ENCODE data around the gene TOPORS.
"Not testable (repeated sequence)": the region's sequence is repeated elsewhere in the genome, so short reads cannot be mapped to it uniquely, and the experiment has no call there.

TOPORS gene

DNA sequence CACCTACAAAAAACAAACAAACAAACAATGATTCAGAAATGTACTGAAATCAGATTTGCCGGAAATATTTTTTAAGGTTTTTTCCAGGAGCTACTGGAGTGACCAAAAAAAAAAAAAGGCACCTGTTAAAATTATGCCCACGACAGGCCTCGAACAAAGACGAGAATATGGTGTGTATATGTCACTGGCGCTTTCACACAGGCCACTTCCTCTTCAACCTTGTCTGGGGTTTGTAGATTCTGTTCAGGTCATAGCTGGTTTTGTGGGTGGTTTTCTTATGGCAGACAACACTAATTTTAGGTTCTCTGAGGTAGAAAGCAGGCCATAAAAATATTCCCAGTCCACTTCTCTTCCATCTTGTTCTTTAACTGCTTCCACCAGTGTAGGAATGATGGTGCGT lies 13.6 kb upstream of the TOPORS start:
- DNase-seq (ENCODE audit: low spot score) = no peak

DNA sequence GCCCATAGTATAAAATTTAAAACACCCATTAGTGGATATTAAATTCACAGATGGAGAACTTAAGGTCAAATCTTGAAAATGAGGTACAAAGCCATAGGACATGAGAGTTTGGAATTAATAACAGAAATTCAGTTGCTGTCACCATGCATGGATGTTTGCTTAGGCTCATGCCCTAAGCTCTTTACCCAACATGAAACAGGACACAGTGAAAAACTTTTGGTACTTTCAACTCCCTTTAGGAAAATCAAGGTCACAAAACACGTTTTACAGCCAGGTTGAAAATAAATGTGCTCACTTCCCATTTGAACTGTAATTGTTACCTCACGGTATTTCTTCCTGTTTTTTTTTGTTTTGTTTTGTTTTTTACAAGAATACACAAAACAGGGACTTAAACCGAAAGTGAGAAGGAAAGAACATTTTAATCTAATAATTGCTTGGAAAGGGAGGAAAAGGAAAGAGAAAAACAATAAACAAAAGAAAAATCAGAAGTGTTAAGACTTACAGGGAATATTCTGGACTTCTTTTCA lies 6.1 kb upstream of the TOPORS start:
- DNase-seq (ENCODE audit: low spot score) = no peak

DNA sequence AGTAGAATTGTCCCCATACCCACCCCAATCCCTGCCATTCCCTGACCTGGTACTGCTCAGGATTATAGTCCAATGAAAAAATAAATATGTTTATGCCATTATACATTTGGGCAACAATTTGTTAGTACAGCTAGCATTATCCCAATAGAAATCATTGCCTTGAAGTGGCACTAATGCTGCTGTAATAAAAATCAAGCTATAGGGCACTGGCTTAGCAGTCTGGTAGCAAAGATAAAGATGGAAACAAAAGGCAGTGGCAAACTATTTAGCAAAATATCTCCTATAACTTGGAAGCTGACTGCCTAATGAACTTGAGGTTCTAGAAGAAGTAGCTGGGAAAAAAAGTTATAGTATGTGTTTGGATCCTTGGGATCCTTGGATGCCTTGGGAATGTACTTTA lies 2.2 kb upstream of the TOPORS start:
- DNase-seq (ENCODE audit: low spot score) = no peak

DNA sequence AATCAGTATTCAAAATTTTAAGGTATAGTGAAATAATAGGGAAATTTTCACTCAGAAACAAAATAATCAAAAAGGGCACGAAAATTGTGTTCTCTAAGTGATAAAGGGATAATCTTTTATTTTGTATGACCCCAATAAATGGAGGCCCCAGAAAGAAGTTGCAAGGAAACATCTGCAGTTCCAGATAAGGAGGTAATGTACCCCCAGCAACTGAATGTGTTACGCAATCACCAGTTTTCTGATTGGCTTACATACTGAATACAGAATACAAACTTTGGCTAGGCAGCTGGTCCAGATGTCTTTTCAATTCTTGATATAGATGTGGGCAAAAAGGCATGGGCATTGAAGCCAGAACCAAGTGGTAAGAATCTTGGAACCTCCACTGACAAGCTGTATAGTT lies 1.7 kb upstream of the TOPORS start:
- peak; percentile 94 for DNase-seq (ENCODE audit: low spot score)

DNA sequence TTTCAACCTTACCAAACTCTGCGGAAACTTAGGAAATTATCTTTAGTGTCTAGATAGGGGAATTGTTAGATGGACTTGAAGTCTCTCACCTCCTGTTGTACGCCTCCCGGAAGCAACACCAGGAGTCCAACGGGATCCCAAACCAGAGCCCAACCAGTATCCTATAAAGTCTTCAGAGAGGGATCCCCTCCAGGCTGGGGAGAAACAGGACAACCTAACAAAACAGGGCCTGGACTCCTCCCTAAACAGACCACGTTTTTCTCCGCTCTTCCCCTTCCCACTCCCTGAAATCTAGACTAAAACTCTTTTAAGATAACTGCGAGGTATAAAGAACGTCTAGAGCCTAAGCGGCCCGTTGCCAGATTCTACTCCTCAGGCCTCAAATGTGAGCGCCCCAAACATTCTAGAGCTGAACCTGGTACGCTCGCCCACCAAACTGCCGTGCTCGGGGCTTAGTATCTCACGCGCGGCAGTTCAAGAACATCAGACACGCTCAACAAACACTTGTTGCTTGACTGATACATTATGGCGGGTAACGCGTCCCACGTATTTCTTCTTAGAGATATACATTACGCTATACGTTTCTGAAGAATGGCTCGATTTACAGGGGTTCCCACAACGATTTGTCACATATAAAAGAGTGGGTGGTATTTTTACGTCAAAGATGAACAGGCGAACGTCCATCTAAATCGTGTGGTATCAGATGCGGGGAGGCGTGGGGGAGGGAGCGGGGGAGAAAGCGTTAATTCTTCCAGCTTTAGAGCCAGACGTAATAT lies 922 bp downstream of the TOPORS start:
- DNase-seq (ENCODE audit: low spot score) = peak; percentile 57

DNA sequence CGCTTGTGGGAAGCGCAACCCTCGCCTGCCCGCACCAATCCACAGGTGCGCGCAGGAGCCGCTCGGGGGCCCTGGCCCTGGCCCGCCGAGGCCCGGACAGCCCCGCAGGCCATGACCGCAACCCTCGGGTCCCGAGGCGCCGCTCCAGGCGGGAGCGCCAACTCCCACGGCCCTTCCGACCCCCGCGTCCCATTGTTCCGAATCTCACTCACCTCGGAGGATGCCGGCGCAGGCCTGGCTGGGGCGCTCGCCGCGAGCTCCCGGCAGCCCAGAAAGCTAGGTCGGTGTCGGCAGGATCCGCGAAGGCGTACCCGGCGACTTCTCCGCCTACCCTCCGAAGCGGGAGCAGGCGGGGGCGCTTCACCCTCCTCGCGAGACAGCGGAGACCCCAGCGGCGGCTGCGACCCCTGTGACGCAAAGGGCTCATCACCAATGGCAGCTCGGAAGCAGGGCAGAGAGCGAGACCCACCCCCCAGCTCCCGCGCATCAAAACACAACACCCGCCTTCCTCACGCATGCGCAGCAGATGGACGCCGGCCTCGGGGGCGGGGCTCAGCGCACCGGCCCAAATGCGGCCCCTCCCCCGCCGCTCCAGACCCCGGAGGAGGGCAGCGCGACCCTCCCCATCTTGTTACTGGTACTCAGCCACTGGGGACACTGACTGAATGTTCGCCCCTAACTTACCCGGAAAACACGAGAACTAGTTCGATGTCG lies 1.7 kb downstream of the TOPORS start:
- peak; percentile 88 for DNase-seq (ENCODE audit: low spot score)

DNA sequence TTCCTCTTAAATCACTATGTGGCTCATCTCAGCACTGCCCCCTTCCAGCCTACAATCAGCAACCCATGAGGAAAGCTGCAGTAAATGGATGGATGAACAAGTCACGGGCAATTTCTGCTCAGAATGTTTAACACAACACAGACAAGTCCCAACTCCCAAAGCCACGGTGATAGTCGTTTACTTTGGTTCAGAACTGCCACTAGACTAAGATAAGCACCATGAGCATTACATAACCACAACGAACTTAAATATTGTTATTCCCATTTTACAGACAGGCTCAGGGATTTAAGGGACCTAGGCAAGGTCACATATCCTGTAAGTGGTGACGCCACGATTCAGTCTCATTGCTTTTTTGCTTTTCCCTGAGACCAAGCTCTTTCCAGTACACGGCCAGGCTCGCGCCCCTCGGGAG lies 2.2 kb downstream of the TOPORS start:
- DNase-seq (ENCODE audit: low spot score) = peak; percentile 32

DNA sequence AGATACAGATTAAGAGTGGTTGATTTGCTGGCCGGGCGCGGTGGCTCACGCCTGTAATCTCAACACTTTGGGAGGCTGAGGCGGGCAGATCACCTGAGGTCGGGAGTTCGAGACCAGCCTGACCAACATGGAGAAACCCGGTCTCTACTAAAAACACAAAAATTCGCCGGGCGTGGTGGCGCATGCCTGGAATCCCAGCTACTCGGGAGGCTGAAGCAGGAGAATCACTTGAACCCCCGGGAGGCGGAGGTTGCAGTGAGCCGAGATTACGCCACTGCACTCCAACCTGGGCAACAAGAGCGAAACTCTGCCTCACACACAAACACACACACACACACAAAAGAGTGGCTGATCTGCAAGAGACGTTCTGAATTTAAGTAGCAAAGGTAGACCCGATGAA lies 4.2 kb downstream of the TOPORS start:
- not testable (repeated sequence) for DNase-seq (ENCODE audit: low spot score)

DNA sequence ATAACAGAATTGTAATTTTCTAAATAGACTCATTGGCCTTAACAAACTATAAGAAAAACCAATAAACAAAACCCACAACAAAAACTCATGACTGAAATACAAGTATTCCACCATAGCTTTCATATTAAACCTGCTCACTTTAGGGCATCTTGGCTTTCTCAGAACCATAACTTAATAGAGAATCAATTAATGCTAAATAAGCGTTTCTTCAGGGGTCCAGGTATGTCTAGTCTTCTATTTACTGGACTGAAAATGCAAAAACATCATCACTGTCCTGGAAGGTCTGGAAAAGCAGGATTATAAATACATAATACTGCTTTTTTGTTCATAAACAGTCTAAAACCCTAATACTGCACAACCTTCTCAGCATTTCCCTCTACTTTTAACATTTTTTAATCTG lies 6.5 kb downstream of the TOPORS start:
- no peak for DNase-seq (ENCODE audit: low spot score)

DNA sequence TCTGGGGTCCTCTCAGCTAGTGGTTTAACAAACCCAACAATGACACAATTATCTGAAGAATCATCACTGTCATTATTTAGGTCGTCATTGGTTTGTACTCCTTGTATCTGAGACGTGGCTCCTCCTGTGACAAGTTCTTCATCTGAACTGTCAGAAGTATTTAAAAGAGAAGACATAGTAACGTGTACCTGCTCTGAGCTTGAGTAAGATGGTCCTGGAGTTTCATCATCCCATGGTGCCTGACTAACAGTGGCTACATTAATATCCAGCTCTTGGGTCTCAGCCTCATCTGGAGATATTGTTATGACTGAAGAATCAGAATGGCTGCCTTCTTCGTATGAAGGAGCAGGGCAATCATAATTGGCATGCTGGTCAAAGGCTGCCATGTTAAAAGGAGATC lies 9.3 kb downstream of the TOPORS start:
- DNase-seq (ENCODE audit: low spot score) = no peak

DNA sequence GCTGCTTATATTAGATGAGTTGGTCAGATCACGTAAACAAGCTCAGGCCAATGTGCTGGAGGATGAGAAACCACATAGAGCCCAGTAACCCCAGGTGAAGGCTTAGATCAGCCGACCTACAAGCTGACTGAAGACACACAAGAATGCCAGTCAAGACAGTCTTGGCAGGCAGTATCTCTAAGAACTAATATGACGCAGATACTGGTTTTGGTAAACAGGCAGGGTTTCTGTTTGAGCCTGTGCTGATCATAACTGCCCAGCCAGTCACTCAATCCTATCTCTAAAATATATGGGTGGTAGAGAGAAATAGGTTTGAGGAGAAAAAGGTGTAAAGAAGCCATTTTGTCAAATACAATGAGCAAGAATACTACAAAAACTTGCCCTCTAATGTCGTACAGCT lies 18.6 kb downstream of the TOPORS start:
- no peak for DNase-seq (ENCODE audit: low spot score)

DNA sequence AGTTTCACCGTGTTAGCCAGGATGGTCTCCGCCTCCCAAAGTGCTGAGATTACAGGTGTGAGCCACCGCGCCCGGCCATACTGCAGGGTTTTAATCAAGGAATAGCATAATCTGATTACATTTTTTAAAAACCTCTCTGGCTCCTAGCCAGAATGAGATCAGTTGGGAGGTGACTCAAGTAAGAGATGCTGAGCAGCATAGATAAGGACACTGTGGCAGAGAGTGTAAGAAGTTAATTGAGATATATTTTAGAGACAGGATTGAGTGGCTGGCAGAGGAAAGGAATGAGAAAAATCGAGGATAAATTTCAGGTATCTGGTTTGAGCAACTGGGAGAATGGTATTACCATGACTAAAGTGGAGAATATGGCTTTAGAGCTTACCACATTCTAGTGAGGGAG lies 19.1 kb downstream of the TOPORS start:
- peak; percentile 81 for DNase-seq (ENCODE audit: low spot score)

DNA sequence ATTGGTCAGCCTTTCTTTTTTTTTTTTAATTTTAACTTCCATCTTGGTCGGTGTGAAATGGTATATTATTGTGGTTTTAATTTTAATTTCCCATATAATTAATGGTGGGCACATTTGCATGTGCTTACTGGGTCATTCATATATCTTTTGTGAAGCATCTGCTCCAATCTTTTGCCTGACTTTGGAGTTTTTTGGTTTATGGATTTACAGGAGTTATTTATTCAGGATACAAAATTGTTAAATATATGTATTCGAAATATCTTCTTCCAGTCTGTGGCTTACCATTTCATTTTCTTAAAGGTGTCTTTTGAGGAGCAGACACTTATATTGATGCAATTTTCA lies 25.7 kb downstream of the TOPORS start:
- DNase-seq (ENCODE audit: low spot score) = no peak

DNA sequence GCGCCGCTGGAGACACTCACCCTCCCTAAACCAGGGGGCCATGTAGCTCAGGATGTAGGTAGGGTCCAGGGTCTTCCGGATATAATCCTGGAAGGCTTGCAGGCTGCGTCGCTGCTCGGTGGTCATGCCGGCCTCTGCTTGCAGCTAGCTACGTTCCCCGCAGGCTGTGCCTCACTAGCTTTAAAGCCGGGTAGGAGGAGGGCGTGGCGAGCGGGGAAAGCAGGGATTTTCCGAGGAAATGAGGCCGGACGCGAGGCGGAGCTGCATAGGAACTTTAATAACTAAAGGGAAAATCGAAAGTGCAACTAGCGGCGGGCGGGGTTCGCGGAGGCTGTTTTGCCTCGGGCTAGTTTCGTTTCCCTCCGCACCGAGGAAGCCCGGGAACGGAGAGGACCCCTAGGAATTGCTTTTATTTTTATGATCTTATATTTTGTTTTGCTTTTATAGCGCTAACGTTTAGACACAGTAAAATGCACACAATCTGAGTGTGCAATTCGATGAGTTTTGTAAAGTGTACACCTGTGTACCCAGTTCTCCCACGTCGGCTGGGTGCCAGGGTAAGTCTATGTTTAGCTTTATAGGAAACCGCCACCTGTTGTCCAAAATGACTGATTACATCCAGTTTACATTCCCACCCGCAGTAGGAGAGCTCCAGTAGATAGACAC lies 26.2 kb downstream of the TOPORS start, which contains the start of gene RIGI:
Gene RIGI, minus strand, starts transcription at position 156 of the 666 bp plus-strand sequence. Its CDS starts 30 bp downstream, at position 126.
- DNase-seq (ENCODE audit: low spot score) = peak; percentile 82

DNA sequence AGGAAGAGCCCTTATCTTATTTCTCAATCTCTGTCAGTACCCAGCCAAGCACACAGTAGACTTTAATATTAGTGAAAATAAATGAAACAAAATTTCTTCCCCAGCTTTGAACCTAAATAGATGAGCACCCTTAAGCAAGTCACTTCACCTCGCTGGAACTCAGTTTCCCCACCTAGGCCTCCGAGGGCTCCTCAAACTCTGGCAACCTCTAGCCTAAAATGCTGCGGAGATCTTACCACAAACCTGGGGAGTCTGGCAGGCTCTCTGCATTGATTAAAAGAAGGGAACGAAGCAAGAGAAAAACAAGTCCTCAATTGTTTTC lies 26.7 kb downstream of the TOPORS start:
- peak; percentile 21 for DNase-seq (ENCODE audit: low spot score)

DNA sequence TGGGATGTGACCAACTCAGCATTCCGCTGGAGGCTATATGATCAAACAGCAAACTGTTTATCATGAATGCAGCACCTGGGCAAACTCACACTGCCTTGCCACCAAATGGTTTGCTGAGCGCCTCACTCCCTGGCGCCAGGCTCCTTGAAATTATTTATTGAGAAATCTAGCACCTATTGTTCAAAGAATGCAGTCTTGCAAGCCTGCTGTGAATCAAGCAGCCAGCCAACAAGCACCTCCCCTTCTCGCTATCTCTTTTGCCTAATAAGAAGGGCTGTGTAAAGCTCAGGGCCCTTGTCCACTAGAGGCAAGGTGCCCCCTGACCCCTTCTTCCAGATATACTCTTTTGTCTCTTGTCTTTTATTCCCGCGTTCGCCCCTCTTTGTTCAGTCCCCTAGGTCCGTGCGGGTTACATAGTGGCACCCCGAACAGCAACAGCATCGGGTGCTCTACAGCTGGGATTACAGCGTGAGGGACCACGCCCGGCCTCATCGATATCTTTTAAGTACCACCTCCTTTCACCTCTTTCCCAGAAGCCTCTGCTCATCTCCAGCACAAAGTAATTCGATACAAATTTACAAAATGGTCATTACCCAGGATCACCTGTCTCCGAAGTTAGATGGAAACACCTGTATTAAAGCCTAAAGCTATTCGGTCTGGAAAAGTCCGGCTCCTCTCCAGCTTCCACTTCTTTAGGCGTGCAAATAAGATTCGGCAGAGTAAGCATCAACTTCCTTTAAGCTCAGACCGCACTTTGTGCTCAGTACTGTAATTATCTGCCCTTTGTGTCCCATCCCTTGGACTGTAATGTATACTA lies 27.3 kb downstream of the TOPORS start:
- peak; percentile 34 for DNase-seq (ENCODE audit: low spot score)

DNA sequence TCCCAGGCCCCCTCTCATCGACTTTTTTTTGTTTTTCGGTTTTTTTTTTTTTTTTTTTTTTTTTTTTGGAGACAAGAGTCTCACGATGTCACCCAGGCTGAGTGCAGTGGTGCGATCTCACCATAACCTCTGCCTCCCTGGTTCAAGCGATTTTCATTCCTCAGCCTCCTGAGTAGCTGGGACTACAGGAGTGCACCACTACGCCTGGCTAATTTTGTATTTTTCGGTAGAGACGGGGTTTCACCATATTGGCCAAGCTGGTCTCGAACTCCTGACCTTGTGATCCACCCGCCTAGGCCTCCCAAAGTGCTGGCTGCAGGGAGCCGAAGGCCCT lies 27.9 kb downstream of the TOPORS start:
- not testable (repeated sequence) for DNase-seq (ENCODE audit: low spot score)

DNA sequence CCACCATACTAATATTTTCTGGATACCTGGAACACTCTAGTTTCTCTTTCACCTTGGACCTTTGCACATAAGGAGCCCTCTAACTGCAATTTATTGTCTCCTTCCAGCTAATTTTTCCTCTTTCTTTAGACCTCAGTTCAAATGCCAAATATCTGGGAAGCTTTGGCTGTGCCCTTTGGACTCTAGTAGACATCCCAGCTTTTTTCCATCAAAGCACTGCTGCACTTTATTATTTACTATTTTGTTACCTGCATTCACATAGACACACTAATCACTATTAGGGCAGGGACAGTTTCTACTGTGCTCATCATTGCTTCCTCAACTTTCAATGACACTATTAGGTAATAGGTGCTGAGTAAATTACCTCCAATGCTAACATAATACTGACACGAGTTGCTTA lies 28.5 kb downstream of the TOPORS start:
- no peak for DNase-seq (ENCODE audit: low spot score)

DNA sequence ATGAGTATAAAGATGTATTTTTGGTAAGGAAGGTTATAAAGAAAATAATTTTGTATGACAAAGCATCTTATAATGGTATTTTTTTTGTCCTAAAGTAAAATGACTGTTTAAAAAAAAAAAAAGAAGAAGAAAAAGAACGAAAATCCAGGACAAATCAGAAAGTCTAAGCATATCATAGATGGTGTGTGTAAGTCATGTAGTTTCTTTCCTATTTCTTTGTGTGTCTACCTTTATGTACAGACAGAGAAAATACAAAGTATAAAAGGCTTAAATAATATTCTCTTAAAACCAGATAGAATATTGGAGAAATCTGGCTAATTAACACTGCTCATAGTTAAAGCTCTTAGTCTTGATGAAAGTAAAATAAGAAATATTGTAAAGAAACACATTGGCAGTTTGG lies 34.1 kb downstream of the TOPORS start:
- DNase-seq (ENCODE audit: low spot score) = no peak

DNA sequence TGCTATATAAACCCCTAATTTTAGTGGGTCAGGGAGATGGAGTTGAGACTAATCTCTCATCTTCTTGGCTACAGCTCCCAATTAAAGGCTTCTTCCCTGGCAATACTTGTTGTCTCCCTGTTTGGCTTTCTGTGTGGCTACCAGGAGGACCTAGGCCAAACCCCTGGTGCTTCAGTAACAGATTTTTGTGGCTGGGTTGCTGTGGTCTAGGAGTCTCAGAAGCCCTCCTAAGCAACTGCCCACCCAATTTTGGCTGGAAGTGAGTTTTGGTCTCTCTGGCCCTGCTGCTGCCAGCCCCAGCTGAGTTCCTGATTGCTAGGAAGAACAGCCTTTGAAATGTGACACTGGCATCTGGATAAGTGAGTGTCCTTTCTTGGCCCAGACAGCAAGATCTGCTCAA lies 36.1 kb downstream of the TOPORS start:
- DNase-seq (ENCODE audit: low spot score) = no peak

DNA sequence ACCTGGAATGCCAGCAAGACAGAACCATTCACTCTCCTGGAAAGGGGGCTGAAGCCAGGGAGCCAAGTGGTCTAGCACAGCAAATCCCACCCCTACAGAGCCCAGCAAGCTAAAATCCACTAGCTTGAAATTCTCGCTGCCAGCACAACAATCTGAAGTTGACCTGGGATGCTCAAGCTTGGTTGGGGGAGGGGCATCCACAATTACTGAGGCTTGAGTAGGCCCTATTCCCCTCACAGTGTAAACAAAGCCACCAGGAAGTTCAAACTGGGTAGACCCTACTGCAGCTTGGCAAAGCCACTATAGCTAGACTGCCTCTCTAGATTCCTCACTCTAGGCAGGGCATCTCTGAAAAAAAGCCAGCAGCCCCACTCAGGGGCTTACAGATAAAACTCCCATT lies 43.7 kb downstream of the TOPORS start:
- no peak for DNase-seq (ENCODE audit: low spot score)

DNA sequence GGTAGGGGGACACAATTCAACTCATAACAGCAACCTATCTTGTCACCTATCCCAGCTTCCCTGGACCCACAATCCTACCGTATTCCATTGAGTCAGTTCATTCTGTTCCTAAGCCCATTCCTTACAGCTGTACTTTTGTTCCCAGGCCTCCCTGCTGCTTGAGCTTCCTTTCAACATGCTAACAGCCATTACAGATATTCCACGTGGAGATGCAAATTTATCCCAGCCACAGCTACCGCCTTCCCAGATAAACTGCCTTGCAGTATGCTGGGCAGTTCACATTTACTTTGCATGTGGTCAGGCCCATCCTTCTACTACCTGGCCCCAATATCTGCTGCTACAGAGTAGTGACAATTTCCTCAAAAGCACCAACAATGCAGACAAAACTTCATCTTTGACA lies 49.4 kb downstream of the TOPORS start:
- no peak for DNase-seq (ENCODE audit: low spot score)

All from hematopoietic multipotent progenitor cell treated with erythropoietin and hydrocortisone succinate and interleukin-3 and kit ligand, for 15 days (in vitro differentiated cells).